Spinal cord (tissue), 10 donors: ENCODE measurements around the gene ATXN10. TPM values are rescaled to one million over a fixed set of nuclear protein-coding genes. Genes with fewer than 3 reads are reported as not detected.

Experiments used
- DNase-seq, 6 donors: peaks; one replicate each; pipeline versions ENCODE4 v3.0.0 to v3.0.0-alpha.2; 2013 to 2015; ENCODE audit warnings: low spot score in 6 of 6, low read depth in 4 of 6
- H3K27ac ChIP-seq: one replicate; pipeline ENCODE4 v1.5.1; 2013; ENCODE audit warnings: low read depth, low read length, control low read depth
- H3K27me3 ChIP-seq: one replicate; pipeline ENCODE4 v1.6.1; 2013; ENCODE audit warnings: low read length; ENCODE audit not compliant: control insufficient read depth, insufficient read depth
- H3K36me3 ChIP-seq: one replicate; pipeline ENCODE4 v1.6.1; 2013; ENCODE audit warnings: low read length; ENCODE audit not compliant: control insufficient read depth, insufficient read depth
- H3K4me1 ChIP-seq: one replicate; pipeline ENCODE4 v1.6.1; 2013; ENCODE audit warnings: low read length; ENCODE audit not compliant: control insufficient read depth, insufficient read depth
- H3K4me3 ChIP-seq: one replicate; pipeline ENCODE4 v1.5.1; 2013; ENCODE audit warnings: low read depth, low read length, control low read depth
- H3K9me3 ChIP-seq: one replicate; pipeline ENCODE4 v1.6.1; 2013; ENCODE audit warnings: low read length; ENCODE audit not compliant: control insufficient read depth, insufficient read depth
- WGBS: methylation state at CpG from one replicate; pipeline ENCODE4 v1.1.5; 2013; ENCODE audit warnings: missing lambda C conversion rate; ENCODE audit not compliant: insufficient coverage; 5-methylcytosine and 5-hydroxymethylcytosine counted together
- polyA plus RNA-seq, 2 donors: library from polyadenylated mRNA; unstranded; fragments of 120-200 nt; gene quantifications; one replicate each; pipeline ENCODE4 v1.2.1, GENCODE V29; 2013; ENCODE audit not compliant: insufficient read length in 2 of 2
- total RNA-seq, 2 donors: library from RNA; depleted of rRNA in 1 of 2; stranded (reverse); fragments of 120-200 nt in 1 of 2; fragments of >200 nt in 1 of 2; gene quantifications; one replicate each; pipeline versions ENCODE4 v1.2.3 to v1.2.4, GENCODE V29; 2013 to 2014
- donor health status: healthy.

The ATXN10 gene
- total and polyA plus RNA-seq, 4 donors, result 163 to 428 (median 339) TPM

DNA sequence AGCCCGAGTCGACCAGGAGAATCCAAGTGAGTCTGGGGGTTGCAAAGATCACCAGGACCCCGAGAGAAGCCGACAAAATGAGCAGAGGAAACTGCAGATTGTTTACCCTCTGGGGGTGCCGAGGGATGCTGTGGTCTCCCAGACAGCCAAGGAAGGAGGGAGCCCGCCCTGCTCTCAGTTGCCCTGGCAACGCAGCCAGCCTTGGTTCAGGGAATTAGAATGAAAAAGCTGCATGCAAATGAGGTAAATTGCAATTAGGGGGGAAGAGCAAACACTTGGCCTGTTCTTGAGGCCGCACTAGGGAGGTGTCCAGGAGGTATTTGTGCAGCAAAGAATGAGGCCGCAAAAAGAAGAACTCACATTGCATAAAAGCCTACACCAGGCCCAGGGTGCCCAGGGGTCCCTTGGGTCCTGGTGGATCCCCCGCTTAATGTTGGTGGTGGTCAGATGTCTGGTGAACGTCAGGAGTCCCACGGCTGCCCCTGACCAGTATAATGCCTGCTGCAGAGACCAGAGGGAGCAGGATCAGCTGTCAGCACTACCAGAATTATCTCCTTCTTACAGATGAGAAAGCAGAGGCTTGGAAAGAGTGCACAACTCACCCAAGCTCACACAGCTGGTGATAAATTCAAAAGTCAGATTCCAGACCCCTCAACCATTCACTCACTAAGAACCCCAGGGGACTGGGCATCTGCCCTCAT lies 40.3 kb upstream of the ATXN10 start:
- peak overlapping the region; percentile 54 for H3K27ac ChIP-seq
- no peak overlapping the region for H3K4me3 ChIP-seq
- no peaks in the 10 kb centered on the region for H3K27me3 ChIP-seq
- WGBS, result 6% methylated on average over 11 of the region's 12 CpGs
- H3K9me3 ChIP-seq, result no peaks in the 10 kb centered on the region
- DNase-seq, result peak; percentile 56 to 97 (median 66)
- H3K4me1 ChIP-seq, result peaks cover 36% of the 10 kb centered on the region
- H3K36me3 ChIP-seq, result no peaks in the 10 kb centered on the region

GRCh38 chr22:45631841-45632238 lies 39.8 kb upstream of the ATXN10 start:
- Histone ChIP-seq H3K4me1 (peaks cover 36% of the 10 kb centered on the region), H3K36me3 (no peaks in the 10 kb centered on the region), H3K27ac (no peak overlapping the region), H3K27me3 (no peaks in the 10 kb centered on the region), H3K9me3 (no peaks in the 10 kb centered on the region), H3K4me3 (no peak overlapping the region)
- DNase-seq, result no peak
- 71% methylated on average over 3 of the region's 7 CpGs for WGBS

GRCh38 chr22:45632791-45633515 lies 38.7 kb upstream of the ATXN10 start:
- no peaks in the 10 kb centered on the region for H3K9me3 ChIP-seq
- peaks cover 33% of the 10 kb centered on the region for H3K4me1 ChIP-seq
- no peak overlapping the region for H3K27ac ChIP-seq
- DNase-seq, result no peak
- no peak overlapping the region for H3K4me3 ChIP-seq
- 40% methylated on average over 10 of the region's 15 CpGs for WGBS
- H3K27me3 ChIP-seq, result no peaks in the 10 kb centered on the region
- H3K36me3 ChIP-seq, result no peaks in the 10 kb centered on the region

GRCh38 chr22:45636683-45637082 lies 35.0 kb upstream of the ATXN10 start:
- Histone ChIP-seq H3K27ac (no peak overlapping the region), H3K4me1 (peaks cover 11% of the 10 kb centered on the region), H3K9me3 (no peaks in the 10 kb centered on the region), H3K4me3 (no peak overlapping the region), H3K27me3 (no peaks in the 10 kb centered on the region), H3K36me3 (no peaks in the 10 kb centered on the region)
- 94% methylated on average over 3 of the region's 7 CpGs for WGBS
- no peak for DNase-seq

DNA sequence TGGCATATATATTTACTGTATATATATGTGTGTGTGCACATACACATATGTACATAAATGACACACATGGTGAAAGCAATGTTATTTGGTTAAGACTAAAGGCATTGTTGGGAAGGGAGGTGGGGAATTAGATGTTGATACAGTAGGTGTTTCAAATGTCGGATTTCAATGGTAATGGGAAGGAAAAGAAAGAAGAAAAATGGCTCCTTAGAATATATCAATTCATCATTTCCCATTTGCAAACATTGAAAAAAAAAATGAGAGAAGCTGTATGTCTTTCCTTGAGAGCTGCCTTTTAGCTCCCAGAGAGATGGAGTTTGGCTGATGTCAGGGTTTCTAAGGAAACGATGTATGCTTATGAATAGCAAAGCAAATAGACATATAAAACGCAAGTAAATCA lies 33.4 kb upstream of the ATXN10 start:
- Histone ChIP-seq H3K4me3 (no peak overlapping the region), H3K4me1 (peaks cover 3% of the 10 kb centered on the region)

GRCh38 chr22:45638834-45639746 lies 32.5 kb upstream of the ATXN10 start:
- H3K27me3 ChIP-seq, result no peaks in the 10 kb centered on the region
- no peaks in the 10 kb centered on the region for H3K36me3 ChIP-seq
- no peak overlapping the region for H3K4me3 ChIP-seq
- 82% methylated on average over 18 of the region's 21 CpGs for WGBS
- no peak overlapping the region for H3K27ac ChIP-seq
- no peaks in the 10 kb centered on the region for H3K9me3 ChIP-seq
- DNase-seq, result no peak
- H3K4me1 ChIP-seq, result no peaks in the 10 kb centered on the region

More for the DNA sequence above, 33.4 kb upstream of the ATXN10 start:
- Histone ChIP-seq H3K27me3 (no peaks in the 10 kb centered on the region), H3K36me3 (no peaks in the 10 kb centered on the region), H3K9me3 (no peaks in the 10 kb centered on the region), H3K27ac (no peak overlapping the region)
- WGBS, result no CpG with 5 or more reads among the region's 3 CpGs
- no peak for DNase-seq

- Histone ChIP-seq H3K4me3 (no peak overlapping the region), H3K4me1 (no peaks in the 10 kb centered on the region), H3K36me3 (no peaks in the 10 kb centered on the region), H3K9me3 (no peaks in the 10 kb centered on the region), H3K27ac (no peak overlapping the region), H3K27me3 (no peaks in the 10 kb centered on the region)
- no peak for DNase-seq
- 79% methylated on average over 4 of the region's 7 CpGs for WGBS
Measured at GRCh38 chr22:45639747-45640102, 31.9 kb upstream of the ATXN10 start.

DNA sequence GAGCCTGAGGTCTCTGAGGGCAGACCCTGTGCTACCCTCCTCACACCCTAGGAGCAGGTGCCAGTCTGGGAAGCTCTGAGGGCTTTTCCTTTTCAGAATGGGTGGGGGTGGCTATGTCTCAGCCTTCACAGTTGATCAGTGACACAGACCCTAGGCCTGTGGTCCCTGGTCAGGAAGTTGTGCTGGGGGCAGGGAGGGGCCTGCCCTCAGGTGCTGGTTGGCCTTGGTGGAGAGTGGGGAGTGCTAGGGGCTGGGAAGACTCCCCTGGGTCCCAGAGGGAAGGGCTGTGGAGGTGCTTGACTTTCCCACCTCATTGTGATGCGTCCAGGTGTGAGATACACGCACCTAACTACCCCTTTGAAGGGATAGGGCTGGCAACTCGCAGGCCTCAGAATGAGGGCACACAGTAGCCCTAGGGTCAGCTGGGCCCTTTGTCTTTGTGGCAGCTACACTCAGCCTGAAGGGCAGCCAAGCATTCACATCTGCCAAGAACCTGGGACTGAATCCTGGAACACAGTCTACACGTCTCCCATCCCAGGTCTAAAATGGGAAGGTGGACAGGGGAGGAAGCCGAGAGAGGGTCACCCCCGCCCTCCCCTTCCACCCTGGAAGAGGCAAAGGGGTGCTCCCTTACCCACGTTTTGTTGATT lies 31.2 kb upstream of the ATXN10 start:
- Histone ChIP-seq H3K27ac (no peak overlapping the region), H3K4me3 (no peak overlapping the region), H3K27me3 (peaks cover 5% of the 10 kb centered on the region), H3K9me3 (no peaks in the 10 kb centered on the region), H3K36me3 (no peaks in the 10 kb centered on the region), H3K4me1 (peaks cover 4% of the 10 kb centered on the region)
- no peak for DNase-seq
- 72% methylated on average over 6 of the region's 7 CpGs for WGBS

DNA sequence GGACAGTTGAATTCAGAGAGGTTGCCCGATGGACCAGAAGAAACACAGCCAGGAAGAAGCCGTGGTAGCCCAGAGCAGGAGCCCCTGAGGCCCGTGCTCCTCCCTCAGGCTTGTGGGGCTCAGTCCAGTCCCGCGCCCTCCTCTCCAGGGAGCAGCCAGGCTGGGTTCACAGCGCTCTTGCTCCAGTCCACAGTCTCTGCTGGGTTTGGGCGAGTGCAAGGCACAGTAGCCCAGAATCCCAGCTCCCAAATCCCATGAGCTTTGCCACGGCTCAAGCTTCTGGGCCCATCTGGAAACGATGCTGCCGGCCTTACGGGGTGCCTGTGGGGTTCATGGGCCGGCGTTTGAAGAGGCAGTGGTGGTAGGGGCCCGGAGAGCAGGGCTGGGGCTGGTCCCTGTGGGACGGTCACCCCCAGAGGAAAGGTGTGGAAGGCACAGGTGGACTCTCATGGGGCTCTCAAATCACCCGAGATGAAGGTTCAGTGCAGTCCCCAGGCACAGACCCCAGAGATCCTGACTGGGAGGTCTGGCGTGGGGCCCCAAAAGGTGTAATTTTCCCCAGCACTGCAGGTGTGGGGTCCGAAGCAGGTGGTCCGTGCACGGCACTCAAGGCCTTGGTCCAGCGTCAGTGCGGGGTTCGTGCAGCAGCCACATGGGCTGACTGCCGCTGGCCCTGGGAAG lies 30.6 kb upstream of the ATXN10 start:
- H3K9me3 ChIP-seq, result no peaks in the 10 kb centered on the region
- no peak overlapping the region for H3K4me3 ChIP-seq
- H3K27ac ChIP-seq, result no peak overlapping the region
- H3K4me1 ChIP-seq, result peaks cover 10% of the 10 kb centered on the region
- no peak for DNase-seq
- no peaks in the 10 kb centered on the region for H3K36me3 ChIP-seq
- whole genome bisulfite sequencing, result 93% methylated on average over 24 of the region's 24 CpGs
- H3K27me3 ChIP-seq, result peaks cover 8% of the 10 kb centered on the region
